ENCODE data around the gene MISP3. TPM values are rescaled to one million over a fixed set of nuclear protein-coding genes. Genes with fewer than 3 reads are reported as not detected.
"Not testable (repeated sequence)": the region's sequence is repeated elsewhere in the genome, so short reads cannot be mapped to it uniquely, and the experiment has no call there.

Gene MISP3
- polyA plus RNA-seq, 4 donors = 13.0 to 60.4 (median 22.9) TPM

DNA sequence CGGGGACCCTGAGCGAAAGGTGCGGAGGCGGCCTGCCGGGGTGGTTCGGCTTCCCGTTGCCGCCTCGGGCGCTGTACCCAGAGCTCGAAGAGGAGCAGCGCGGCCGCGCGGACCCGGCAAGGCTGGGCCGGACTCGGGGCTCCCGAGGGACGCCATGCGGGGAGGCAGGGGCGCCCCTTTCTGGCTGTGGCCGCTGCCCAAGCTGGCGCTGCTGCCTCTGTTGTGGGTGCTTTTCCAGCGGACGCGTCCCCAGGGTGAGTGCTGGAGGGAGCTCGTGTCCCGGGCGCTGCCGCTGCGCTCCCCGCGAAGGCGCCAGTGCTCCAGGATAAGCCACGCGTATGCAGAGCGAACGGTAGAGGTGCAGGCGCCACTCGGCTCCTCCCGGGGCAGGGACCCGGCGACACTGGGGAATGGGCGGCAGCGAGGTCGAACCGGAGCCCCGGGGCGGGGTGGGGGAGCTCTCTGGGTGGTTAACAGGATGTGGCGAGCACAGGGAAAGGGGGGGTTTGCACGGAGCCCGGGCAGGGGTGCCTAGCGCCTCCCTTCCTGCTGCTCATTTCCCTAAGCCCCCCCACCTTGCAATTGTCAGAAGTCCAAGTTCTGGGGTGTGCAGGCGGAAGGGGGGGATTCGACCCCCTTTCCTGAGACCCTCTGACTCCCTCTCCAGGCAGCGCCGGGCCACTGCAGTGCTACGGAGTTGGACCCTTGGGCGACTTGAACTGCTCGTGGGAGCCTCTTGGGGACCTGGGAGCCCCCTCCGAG, 40.7 kb upstream of the MISP3 start, which contains the start of gene IL27RA:
Gene IL27RA (plus strand): TSS at position 44 of the 762 bp plus-strand sequence. CDS start 111 bp downstream, at position 155.
- WGBS, 3 donors = 0 to 1% (median 1%) methylated on average over 46 to 63 of the region's 63 CpGs
- Histone ChIP-seq H3K9me3 (ENCODE audit: control insufficient read depth in 2 of 2, insufficient read depth in 1 of 2, low read depth in 1 of 2, low read length in 1 of 2) (no peaks in the 10 kb centered on the region), H3K27me3 (ENCODE audit: control insufficient read depth in 3 of 3, insufficient read depth in 3 of 3, low read length in 3 of 3) (peaks cover 0 to 13% (median 0%) of the 10 kb centered on the region in 3 donors), H3K27ac (ENCODE audit: low read depth in 1 of 3, low read length in 2 of 3) (peak within 1 kb of the TSS; percentile 18 to 88 (median 78)), H3K4me1 (ENCODE audit: control insufficient read depth in 3 of 3, insufficient read depth in 2 of 3, low read depth in 1 of 3, low read length in 2 of 3) (peaks cover 0 to 4% (median 0%) of the 10 kb centered on the region in 3 donors), H3K36me3 (ENCODE audit: control insufficient read depth in 3 of 3, insufficient read depth in 2 of 3, low read depth in 1 of 3, low read length in 3 of 3) (no peaks in the 10 kb centered on the region), H3K4me3 (ENCODE audit: low read depth in 1 of 3, low read length in 3 of 3) (peak within 1 kb of the TSS; percentile 65 to 69 (median 67))
- DNase-seq = peak; percentile 59 to 84
- no peak for FAIRE-seq

DNA sequence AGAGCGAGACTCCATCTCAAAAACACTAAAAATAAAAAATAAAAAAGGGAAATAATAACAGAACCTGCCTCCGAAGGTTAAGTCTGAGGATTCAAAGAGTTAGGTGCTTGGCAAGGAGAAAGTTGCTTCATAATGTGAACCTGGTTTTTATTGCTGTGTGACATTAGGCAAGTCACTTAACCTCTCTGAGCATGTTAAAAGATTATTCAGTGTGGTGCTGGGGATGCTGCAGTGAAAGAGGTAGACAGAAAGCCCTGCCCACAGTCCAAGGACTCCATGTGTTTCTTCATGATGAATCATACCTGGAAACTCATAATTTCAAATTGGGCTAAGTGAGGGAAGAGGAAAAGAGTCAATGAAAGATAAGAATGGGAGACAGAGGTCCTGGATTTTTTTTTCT, 38.6 kb upstream of the MISP3 start:
- FAIRE-seq (no peak), DNase-seq (no peak)
- no peak overlapping the region for H3K27ac ChIP-seq (ENCODE audit: low read depth in 1 of 3, low read length in 2 of 3)
- H3K36me3 ChIP-seq (ENCODE audit: control insufficient read depth in 3 of 3, insufficient read depth in 2 of 3, low read depth in 1 of 3, low read length in 3 of 3) = no peaks in the 10 kb centered on the region
- 96 to 98% (median 97%) methylated on average over 2 of the region's 2 CpGs for WGBS, 3 donors
- peaks cover 0 to 4% (median 0%) of the 10 kb centered on the region in 3 donors for H3K4me1 ChIP-seq (ENCODE audit: control insufficient read depth in 3 of 3, insufficient read depth in 2 of 3, low read depth in 1 of 3, low read length in 2 of 3)
- no peak overlapping the region for H3K4me3 ChIP-seq (ENCODE audit: low read depth in 1 of 3, low read length in 3 of 3)
- peaks cover 0 to 4% (median 0%) of the 10 kb centered on the region in 3 donors for H3K27me3 ChIP-seq (ENCODE audit: control insufficient read depth in 3 of 3, insufficient read depth in 3 of 3, low read length in 3 of 3)
- H3K9me3 ChIP-seq (ENCODE audit: control insufficient read depth in 2 of 2, insufficient read depth in 1 of 2, low read depth in 1 of 2, low read length in 1 of 2) = no peaks in the 10 kb centered on the region

DNA sequence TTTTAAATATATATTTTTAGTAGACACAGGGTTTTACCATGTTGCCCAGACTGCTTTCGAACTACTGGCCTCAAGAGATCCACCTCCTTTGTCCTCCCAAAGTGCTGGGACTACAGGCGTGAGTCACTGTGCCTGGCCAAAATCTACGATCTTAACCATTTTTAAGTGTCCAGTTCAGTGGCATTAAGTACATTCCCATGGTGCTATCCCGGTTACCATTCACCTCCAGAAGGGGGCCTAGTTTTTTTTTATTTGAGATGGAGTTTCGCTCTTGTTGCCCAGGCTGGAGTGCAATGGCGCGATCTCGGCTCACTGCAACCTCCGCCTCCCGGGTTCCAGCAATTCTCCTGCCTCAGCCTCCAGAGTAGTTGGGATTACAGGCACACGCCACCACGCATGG, 37.4 kb upstream of the MISP3 start:
- H3K9me3 ChIP-seq (ENCODE audit: control insufficient read depth in 2 of 2, insufficient read depth in 1 of 2, low read depth in 1 of 2, low read length in 1 of 2); H3K36me3 ChIP-seq (ENCODE audit: control insufficient read depth in 3 of 3, insufficient read depth in 2 of 3, low read depth in 1 of 3, low read length in 3 of 3); DNase-seq; H3K27me3 ChIP-seq (ENCODE audit: control insufficient read depth in 3 of 3, insufficient read depth in 3 of 3, low read length in 3 of 3); H3K27ac ChIP-seq (ENCODE audit: low read depth in 1 of 3, low read length in 2 of 3); H3K4me3 ChIP-seq (ENCODE audit: low read depth in 1 of 3, low read length in 3 of 3); H3K4me1 ChIP-seq (ENCODE audit: control insufficient read depth in 3 of 3, insufficient read depth in 2 of 3, low read depth in 1 of 3, low read length in 2 of 3); FAIRE-seq: not testable (repeated sequence)
- WGBS, 3 donors = 89 to 93% (median 92%) methylated on average over 12 of the region's 12 CpGs

DNA sequence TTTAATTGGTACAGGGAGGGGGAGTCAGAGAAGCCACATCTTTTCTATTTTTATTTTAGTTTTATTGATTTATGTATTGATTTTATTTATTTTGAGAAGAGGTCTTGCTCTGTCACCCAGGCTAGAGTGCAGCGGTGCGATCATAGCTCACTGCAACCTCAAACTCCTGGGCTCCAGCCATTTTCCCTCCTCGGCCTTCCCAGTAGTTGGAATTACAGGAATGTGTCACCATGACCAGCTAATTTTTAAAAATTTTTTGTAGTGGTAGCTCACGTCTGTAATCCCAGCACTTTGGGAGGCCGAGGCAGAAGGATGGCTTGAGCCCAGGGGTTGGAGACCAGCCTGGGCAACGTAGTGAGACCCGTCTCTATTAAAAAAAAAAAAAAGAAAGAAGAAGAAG, 36.9 kb upstream of the MISP3 start:
- no peak for FAIRE-seq
- WGBS, 3 donors = 80 to 91% (median 90%) methylated on average over 7 of the region's 7 CpGs
- H3K27ac ChIP-seq (ENCODE audit: low read depth in 1 of 3, low read length in 2 of 3) = no peak overlapping the region

DNA sequence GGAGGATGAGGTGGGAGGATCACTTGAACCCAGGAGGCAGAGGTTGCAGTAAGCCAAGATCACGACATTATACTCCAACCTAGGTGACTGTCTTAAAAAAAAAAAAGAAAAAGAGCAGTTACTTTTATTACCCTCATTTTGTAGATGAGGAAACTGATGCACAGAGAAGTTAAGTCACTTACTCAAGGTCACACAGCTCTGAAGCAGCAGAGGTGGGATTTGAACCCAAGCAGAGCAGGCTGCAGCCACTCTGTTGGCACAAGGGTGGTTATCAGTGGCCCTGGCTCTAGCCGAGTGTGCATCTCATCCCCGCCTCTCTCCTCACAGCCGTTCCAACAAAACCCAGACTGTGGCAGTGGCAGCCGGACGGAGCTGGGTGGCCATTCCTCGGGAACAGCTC, 33.4 kb upstream of the MISP3 start:
- Histone ChIP-seq H3K9me3 (ENCODE audit: control insufficient read depth in 2 of 2, insufficient read depth in 1 of 2, low read depth in 1 of 2, low read length in 1 of 2) (no peaks in the 10 kb centered on the region), H3K36me3 (ENCODE audit: control insufficient read depth in 3 of 3, insufficient read depth in 2 of 3, low read depth in 1 of 3, low read length in 3 of 3) (peaks cover 0 to 10% (median 0%) of the 10 kb centered on the region in 3 donors), H3K27me3 (ENCODE audit: control insufficient read depth in 3 of 3, insufficient read depth in 3 of 3, low read length in 3 of 3) (no peaks in the 10 kb centered on the region), H3K4me1 (ENCODE audit: control insufficient read depth in 3 of 3, insufficient read depth in 2 of 3, low read depth in 1 of 3, low read length in 2 of 3) (no peaks in the 10 kb centered on the region), H3K4me3 (ENCODE audit: low read depth in 1 of 3, low read length in 3 of 3) (no peak overlapping the region), H3K27ac (ENCODE audit: low read depth in 1 of 3, low read length in 2 of 3) (no peak overlapping the region)
- 87 to 98% (median 87%) methylated on average over 7 of the region's 7 CpGs for WGBS, 3 donors
- FAIRE-seq (no peak), DNase-seq (no peak)

More for the DNA sequence above, 36.9 kb upstream of the MISP3 start:
- no peak overlapping the region for H3K4me3 ChIP-seq (ENCODE audit: low read depth in 1 of 3, low read length in 3 of 3)
- H3K9me3 ChIP-seq (ENCODE audit: control insufficient read depth in 2 of 2, insufficient read depth in 1 of 2, low read depth in 1 of 2, low read length in 1 of 2) = no peaks in the 10 kb centered on the region
- H3K36me3 ChIP-seq (ENCODE audit: control insufficient read depth in 3 of 3, insufficient read depth in 2 of 3, low read depth in 1 of 3, low read length in 3 of 3) = peaks cover 0 to 9% (median 0%) of the 10 kb centered on the region in 3 donors
- peaks cover 0 to 4% (median 0%) of the 10 kb centered on the region in 3 donors for H3K27me3 ChIP-seq (ENCODE audit: control insufficient read depth in 3 of 3, insufficient read depth in 3 of 3, low read length in 3 of 3)
- DNase-seq = no peak
- H3K4me1 ChIP-seq (ENCODE audit: control insufficient read depth in 3 of 3, insufficient read depth in 2 of 3, low read depth in 1 of 3, low read length in 2 of 3) = peaks cover 0 to 4% (median 0%) of the 10 kb centered on the region in 3 donors

DNA sequence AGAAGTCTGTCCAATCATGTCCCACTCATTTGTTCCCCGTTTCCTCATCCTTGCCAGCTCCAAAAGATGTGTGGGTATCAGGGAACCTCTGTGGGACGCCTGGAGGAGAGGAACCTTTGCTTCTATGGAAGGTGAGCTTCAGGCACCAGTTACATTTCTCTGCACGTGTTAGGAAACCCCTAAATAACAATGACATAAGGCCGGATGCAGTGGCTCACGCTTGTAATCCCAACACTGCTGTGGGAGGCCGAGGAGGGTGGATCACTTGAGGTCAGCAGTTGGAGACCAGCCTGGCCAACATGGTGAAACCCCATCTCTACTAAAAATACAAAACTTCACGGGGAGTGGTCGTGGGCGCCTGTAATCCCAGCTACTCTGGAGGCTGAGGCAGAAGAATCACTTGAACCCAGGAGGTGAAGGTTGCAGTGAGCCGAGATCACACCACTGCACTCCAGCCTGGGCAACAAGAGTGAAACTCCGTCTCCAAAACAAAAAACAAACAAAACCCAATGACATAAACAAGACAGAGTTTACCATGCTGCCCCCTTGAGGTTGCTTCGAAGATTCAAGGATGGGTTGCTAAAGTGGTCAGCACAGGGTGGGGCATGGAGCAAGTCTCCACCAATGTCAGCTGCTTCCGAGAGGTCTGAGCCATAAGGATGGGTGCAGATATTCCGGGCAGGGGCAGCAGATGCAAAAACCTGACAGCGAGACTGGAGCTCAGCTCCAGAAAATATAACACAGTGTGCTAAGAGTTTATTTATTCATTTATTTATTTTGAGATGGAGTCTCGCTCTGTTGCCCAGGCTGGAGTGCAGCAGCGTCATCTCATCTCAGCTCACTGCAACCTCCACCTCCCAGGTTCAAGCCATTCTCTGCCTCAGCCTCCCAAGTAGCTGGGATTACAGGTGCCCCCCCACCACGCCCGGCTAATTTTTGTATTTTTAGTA, 29.7 kb upstream of the MISP3 start:
- H3K36me3 ChIP-seq (ENCODE audit: control insufficient read depth in 3 of 3, insufficient read depth in 2 of 3, low read depth in 1 of 3, low read length in 3 of 3) = peaks cover 0 to 21% (median 0%) of the 10 kb centered on the region in 3 donors
- peak; percentile 61 to 69 for DNase-seq
- not testable (repeated sequence) for H3K27me3 ChIP-seq (ENCODE audit: control insufficient read depth in 3 of 3, insufficient read depth in 3 of 3, low read length in 3 of 3); FAIRE-seq; H3K4me3 ChIP-seq (ENCODE audit: low read depth in 1 of 3, low read length in 3 of 3); H3K9me3 ChIP-seq (ENCODE audit: control insufficient read depth in 2 of 2, insufficient read depth in 1 of 2, low read depth in 1 of 2, low read length in 1 of 2); H3K4me1 ChIP-seq (ENCODE audit: control insufficient read depth in 3 of 3, insufficient read depth in 2 of 3, low read depth in 1 of 3, low read length in 2 of 3)
- 57 to 69% (median 67%) methylated on average over 19 of the region's 19 CpGs for WGBS, 3 donors
- peak overlapping the region in 1 of 3 donors; percentile 71 for H3K27ac ChIP-seq (ENCODE audit: low read depth in 1 of 3, low read length in 2 of 3)

DNA sequence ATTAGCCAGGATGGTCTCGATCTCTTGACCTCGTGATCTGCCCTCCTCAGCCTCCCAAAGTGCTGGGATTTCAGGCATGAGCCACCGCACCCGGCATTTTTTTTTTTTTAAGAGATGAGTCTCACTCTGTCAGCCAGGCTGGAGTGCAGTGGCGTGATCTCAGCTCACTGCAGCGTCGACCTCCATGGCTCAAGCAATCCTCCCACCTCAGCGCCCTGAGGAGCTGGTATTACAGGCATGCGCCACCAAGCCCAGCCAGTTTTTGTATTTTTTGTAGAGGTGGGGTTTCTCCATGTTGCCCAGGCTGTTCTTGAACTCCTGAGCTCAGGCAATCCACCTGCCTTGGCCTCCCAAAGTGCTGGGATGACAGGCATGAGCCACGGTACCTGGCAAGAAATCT, 24.7 kb upstream of the MISP3 start:
- not testable (repeated sequence) for H3K4me1 ChIP-seq (ENCODE audit: control insufficient read depth in 3 of 3, insufficient read depth in 2 of 3, low read depth in 1 of 3, low read length in 2 of 3); DNase-seq; H3K27me3 ChIP-seq (ENCODE audit: control insufficient read depth in 3 of 3, insufficient read depth in 3 of 3, low read length in 3 of 3); H3K27ac ChIP-seq (ENCODE audit: low read depth in 1 of 3, low read length in 2 of 3); H3K4me3 ChIP-seq (ENCODE audit: low read depth in 1 of 3, low read length in 3 of 3); H3K9me3 ChIP-seq (ENCODE audit: control insufficient read depth in 2 of 2, insufficient read depth in 1 of 2, low read depth in 1 of 2, low read length in 1 of 2); FAIRE-seq
- WGBS, 3 donors = 96 to 99% (median 97%) methylated on average over 10 of the region's 10 CpGs
- H3K36me3 ChIP-seq (ENCODE audit: control insufficient read depth in 3 of 3, insufficient read depth in 2 of 3, low read depth in 1 of 3, low read length in 3 of 3) = peaks cover 0 to 34% (median 2%) of the 10 kb centered on the region in 3 donors

DNA sequence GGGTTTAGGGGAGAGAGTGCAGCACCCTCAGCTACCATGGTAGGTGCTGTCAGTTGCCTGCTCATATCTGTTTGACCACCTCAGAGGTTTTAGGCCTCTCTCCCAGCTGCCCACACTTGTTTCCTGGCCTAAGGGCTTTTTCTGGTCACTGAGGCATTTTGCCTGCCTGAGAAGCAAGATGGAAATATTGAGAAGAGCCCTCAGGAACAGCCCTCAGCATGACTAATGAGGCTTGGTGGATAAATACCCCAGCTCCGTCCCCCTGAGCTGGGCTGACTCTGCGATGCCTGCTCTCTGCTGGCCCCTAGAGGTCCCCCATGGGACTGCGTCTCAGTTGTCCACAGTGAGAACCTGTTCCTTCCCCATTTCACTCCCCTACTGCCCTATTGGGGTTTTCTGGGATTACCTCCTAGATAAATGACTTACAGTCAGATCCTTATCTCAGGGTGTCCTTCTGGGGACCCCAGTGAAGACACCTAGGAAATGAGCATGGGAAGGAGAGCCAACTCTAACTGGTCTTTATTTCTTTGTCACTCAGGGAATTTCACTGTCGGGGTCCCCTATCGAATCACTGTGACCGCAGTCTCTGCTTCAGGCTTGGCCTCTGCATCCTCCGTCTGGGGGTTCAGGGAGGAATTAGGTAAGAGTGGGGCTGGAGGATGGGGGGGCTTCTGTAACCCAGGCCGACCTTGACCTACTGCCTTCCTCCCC, 24.0 kb upstream of the MISP3 start:
- Histone ChIP-seq H3K27me3 (ENCODE audit: control insufficient read depth in 3 of 3, insufficient read depth in 3 of 3, low read length in 3 of 3) (no peaks in the 10 kb centered on the region), H3K4me3 (ENCODE audit: low read depth in 1 of 3, low read length in 3 of 3) (no peak overlapping the region), H3K4me1 (ENCODE audit: control insufficient read depth in 3 of 3, insufficient read depth in 2 of 3, low read depth in 1 of 3, low read length in 2 of 3) (no peaks in the 10 kb centered on the region), H3K36me3 (ENCODE audit: control insufficient read depth in 3 of 3, insufficient read depth in 2 of 3, low read depth in 1 of 3, low read length in 3 of 3) (peaks cover 0 to 35% (median 2%) of the 10 kb centered on the region in 3 donors), H3K9me3 (ENCODE audit: control insufficient read depth in 2 of 2, insufficient read depth in 1 of 2, low read depth in 1 of 2, low read length in 1 of 2) (peaks cover 0 to 10% of the 10 kb centered on the region in 2 donors), H3K27ac (ENCODE audit: low read depth in 1 of 3, low read length in 2 of 3) (no peak overlapping the region)
- WGBS, 3 donors = 75 to 79% (median 76%) methylated on average over 8 of the region's 8 CpGs
- DNase-seq (peak; percentile 43 to 58), FAIRE-seq (no peak)
